Body of pancreas (tissue), 4 donors: ENCODE measurements around the gene AQP12B. TPM values are rescaled to one million over a fixed set of nuclear protein-coding genes. Genes with fewer than 3 reads are reported as not detected.

Experiments
- ATAC-seq: fragments of 150-250 bp; one replicate; pipeline ENCODE4 v1.9.1; 2016
- DNase-seq, 4 donors: peaks; one replicate each; pipeline ENCODE4 v3.0.0-alpha.2; 2019
- H3K27ac ChIP-seq, 4 donors: fragments of 200-600 bp; sonication (generic); 1 replicate in 3 of 4; 2 replicates in 1 of 4; pipeline versions ENCODE4 v1.5.1 to v1.6.1; 2016 to 2019; ENCODE audit warnings: mild to moderate bottlenecking in 1 of 4, mixed read lengths in 1 of 4, moderate library complexity in 1 of 4
- H3K27me3 ChIP-seq, 2 donors: fragments of 200-600 bp; sonication (generic); one replicate each; pipeline ENCODE4 v1.6.0; 2016; ENCODE audit warnings: mild to moderate bottlenecking in 1 of 2
- H3K36me3 ChIP-seq, 2 donors: fragments of 200-600 bp; sonication (generic); replicated peaks in 1 of 2; 2 replicates each; pipeline ENCODE4 v1.5.1; 2016; ENCODE audit warnings: low read depth in 2 of 2; ENCODE audit not compliant: insufficient read depth in 1 of 2
- H3K4me1 ChIP-seq: fragments of 200-600 bp; sonication (generic); one replicate; pipeline ENCODE4 v1.6.0; 2016
- H3K4me3 ChIP-seq, 2 donors: fragments of 200-600 bp; sonication (generic); 1 replicate in 1 of 2; 2 replicates in 1 of 2; pipeline ENCODE4 v1.5.1; 2016 to 2019
- H3K9me3 ChIP-seq, 3 donors: fragments of 200-600 bp; sonication (generic); 1 replicate in 2 of 3; 2 replicates in 1 of 3; pipeline ENCODE4 v1.5.1; 2016
- POLR2A ChIP-seq, 3 donors: fragments of 450-650 bp; IDR thresholded peaks; one replicate each; pipeline ENCODE4 v1.6.1; 2016; ENCODE audit warnings: antibody characterized with exemption in 3 of 3, mild to moderate bottlenecking in 2 of 3
- WGBS, 2 donors: methylation state at CpG; one replicate each; pipeline ENCODE4 v1.1.5; 2017; 5-methylcytosine and 5-hydroxymethylcytosine counted together
- intact Hi-C: fragments of 100-400 bp; cut with DNase I; formaldehyde crosslinking; loops from one replicate; pipeline ENCODE4 v1.15.1; 2023
- small RNA-seq: library from RNA; depleted of rRNA; stranded (forward); fragments of <200 nt; gene quantifications from one replicate; pipeline ENCODE3, GENCODE V24; 2016
- total RNA-seq, 2 donors: library from RNA; depleted of rRNA; stranded (reverse); fragments of >200 nt; gene quantifications; one replicate each; pipeline ENCODE4 v1.1.0, GENCODE V29; 2016
- TF ChIP-seq, protein P1 (sequence below), 7 experiments: fragments of 450-650 bp in 4 of 7; fragments of 200-600 bp in 3 of 7; sonication (generic) in 3 of 7; IDR thresholded peaks; one replicate each; pipeline ENCODE4 v1.5.1; 2016 to 2019; ENCODE audit warnings: antibody characterized with exemption in 7 of 7

AQP12B gene
- total RNA-seq, 2 donors from 2014 or later: 328 to 392 TPM

DNA sequence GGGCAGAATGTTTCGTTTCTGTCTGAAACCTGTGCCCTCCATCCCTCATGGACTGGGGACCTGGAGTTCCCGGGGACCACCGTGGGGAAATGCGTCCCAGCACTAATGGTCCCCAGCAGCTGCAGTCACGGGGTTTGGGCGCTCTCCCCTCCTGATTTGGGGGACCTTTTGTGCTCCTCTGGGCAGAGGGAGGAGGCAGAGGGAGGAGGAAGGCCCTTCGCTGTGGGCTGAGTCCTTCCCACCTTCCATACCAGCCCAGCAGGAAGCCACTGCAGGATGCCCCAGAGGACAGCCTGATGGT lies 54.2 kb downstream of the AQP12B start:
- Histone ChIP-seq H3K36me3 (no peaks in the 10 kb centered on the region), H3K4me1 (no peaks in the 10 kb centered on the region), H3K9me3 (no peaks in the 10 kb centered on the region), H3K27ac (no peak overlapping the region), H3K4me3 (no peak overlapping the region), H3K27me3 (no peaks in the 10 kb centered on the region)
- ATAC-seq (no peak), DNase-seq (peak in 1 of 4 donors; percentile 1)
- TF ChIP-seq, protein P1, sequence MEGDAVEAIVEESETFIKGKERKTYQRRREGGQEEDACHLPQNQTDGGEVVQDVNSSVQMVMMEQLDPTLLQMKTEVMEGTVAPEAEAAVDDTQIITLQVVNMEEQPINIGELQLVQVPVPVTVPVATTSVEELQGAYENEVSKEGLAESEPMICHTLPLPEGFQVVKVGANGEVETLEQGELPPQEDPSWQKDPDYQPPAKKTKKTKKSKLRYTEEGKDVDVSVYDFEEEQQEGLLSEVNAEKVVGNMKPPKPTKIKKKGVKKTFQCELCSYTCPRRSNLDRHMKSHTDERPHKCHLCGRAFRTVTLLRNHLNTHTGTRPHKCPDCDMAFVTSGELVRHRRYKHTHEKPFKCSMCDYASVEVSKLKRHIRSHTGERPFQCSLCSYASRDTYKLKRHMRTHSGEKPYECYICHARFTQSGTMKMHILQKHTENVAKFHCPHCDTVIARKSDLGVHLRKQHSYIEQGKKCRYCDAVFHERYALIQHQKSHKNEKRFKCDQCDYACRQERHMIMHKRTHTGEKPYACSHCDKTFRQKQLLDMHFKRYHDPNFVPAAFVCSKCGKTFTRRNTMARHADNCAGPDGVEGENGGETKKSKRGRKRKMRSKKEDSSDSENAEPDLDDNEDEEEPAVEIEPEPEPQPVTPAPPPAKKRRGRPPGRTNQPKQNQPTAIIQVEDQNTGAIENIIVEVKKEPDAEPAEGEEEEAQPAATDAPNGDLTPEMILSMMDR (IDR thresholded peaks at IDR 0.05): no peak
- no peak for TF ChIP-seq POLR2A (IDR thresholded peaks at IDR 0.05)
- intact Hi-C loops: no loop called here
- WGBS, 2 donors: 71 to 76% methylated on average over 6 to 7 of the region's 7 CpGs

DNA sequence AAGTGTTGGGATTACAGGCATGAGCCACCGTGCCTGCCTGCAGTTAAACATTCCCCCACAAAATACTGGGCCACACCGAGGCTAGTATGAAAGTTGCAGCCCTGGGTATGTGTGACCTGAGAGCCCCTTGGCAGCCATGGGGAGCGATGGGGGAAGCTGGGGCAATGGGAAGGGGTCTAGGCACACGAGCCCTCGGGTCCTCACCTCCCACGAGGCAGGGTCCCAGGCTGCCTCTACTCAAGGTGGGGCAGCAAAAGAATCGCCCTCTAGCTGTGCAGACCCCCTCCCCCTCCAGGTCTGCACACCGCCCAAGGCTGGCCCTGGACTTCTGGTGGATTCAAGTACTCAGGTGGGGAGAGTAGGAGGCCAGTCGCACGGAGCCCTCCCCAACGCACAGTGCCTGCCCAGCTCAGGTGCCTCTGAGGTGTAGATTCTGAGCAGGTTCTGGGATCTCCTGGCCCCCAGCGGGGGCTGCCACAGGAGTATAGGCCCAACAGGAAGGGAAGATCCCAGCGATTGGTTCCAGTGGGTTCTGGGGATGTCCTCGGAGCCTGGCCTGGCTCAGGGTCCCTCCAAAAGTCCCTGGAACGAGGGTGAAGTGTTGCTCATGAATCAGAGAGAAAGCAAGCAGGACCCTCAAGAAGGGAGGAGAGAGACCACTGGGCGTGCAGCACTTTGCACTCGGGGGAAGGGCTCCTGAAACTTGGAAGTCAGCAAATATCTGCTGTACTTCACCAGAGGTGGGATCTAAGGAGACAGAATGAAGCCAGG lies 54.8 kb downstream of the AQP12B start:
- no peaks in the 10 kb centered on the region for H3K27me3 ChIP-seq
- no peaks in the 10 kb centered on the region for H3K36me3 ChIP-seq
- no peak overlapping the region for H3K27ac ChIP-seq
- TF ChIP-seq POLR2A (IDR thresholded peaks at IDR 0.05): no peak
- TF ChIP-seq, protein P1 (IDR thresholded peaks at IDR 0.05): no peak
- intact Hi-C loops: no loop called here
- H3K9me3 ChIP-seq: no peaks in the 10 kb centered on the region
- DNase-seq: peak in 2 of 4 donors; percentile 3 to 8
- no peak overlapping the region for H3K4me3 ChIP-seq
- 69 to 81% methylated on average over 9 to 13 of the region's 17 CpGs for WGBS, 2 donors
- no peaks in the 10 kb centered on the region for H3K4me1 ChIP-seq
- ATAC-seq: no peak

DNA sequence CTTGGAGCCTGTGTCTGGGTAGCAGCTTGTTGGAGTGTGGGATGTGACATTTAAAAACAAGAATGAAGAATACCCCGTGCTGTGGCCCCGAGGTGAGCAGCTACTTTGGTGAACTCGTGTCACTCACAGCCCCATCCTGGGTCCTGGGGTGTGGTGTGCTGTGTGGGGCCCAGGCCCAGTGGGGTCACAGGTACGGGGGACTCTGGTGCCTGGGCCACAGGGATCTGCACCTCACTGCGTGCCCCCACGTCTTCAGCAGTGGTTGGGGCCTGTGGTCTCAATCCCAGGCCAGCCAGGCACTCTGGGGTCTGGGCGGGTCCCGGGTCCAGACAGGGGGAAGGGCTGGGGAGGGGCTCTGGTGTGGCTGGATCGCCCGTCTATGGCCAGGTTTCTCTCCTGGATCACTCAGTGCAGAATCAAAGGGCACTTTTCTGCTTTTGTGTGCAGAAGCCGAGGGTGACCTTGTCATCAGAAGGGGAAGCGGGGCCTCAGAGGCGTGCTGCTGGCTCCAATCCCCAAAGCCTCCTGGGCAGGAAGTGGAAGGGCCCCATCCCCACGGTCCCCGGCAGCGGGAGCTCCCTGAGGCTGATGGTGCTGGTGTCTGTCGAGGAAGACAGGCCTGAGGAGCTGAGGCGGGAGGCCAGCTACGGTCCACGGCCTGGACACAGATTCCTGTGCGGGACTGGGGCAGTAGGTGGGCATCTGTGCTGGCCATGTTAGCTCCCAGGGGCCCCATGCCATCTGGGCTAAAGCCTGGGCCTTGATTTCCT lies 56.0 kb downstream of the AQP12B start:
- Histone ChIP-seq H3K27ac (no peak overlapping the region), H3K27me3 (no peaks in the 10 kb centered on the region), H3K9me3 (no peaks in the 10 kb centered on the region), H3K36me3 (no peaks in the 10 kb centered on the region), H3K4me3 (no peak overlapping the region), H3K4me1 (no peaks in the 10 kb centered on the region)
- DNase-seq (peak in 3 of 4 donors; percentile 10 to 44 (median 19)), ATAC-seq (no peak)
- TF ChIP-seq, protein P1 (IDR thresholded peaks at IDR 0.05): no peak
- no peak for TF ChIP-seq POLR2A (IDR thresholded peaks at IDR 0.05)
- intact Hi-C loops: no loop called here
- 31 to 65% methylated on average over 5 to 21 of the region's 21 CpGs for WGBS, 2 donors

Small RNA genes lying within 50 kb of the gene (small RNA-seq; reads per million reads assigned to genes)
- gene AC011298.3: not detected

Other genes with a start within 250 kb of the AQP12B start
- 10 to 100 TPM; 23.3 to 30.7 TPM for gene GPC1, start 247.2 kb downstream of the AQP12B start, total RNA-seq
- 10 to 100 TPM; 17.9 to 26.0 TPM for gene ANKMY1, start 124.9 kb downstream of the AQP12B start, total RNA-seq
- gene DUSP28, start 122.5 kb downstream of the AQP12B start, total RNA-seq: 1 to 10 TPM; 4.7 to 6.6 TPM
- 100 to 1,000 TPM in 1 of 2 donors, 10 to 100 TPM in 1; 63.3 to 162 TPM for gene RNPEPL1, start 114.4 kb downstream of the AQP12B start, total RNA-seq
- 10 to 100 TPM; 16.3 to 34.3 TPM for gene CAPN10, start 96.2 kb downstream of the AQP12B start, total RNA-seq
- 1 to 10 TPM in 1 of 2 donors, under 1 TPM in 1; 0.33 to 3.4 TPM for gene GPR35, start 57.4 kb downstream of the AQP12B start, total RNA-seq
- 100 to 1,000 TPM in 1 of 2 donors, 10 to 100 TPM in 1; 29.6 to 130 TPM for gene AQP12A, start 9.0 kb upstream of the AQP12B start, total RNA-seq
- gene KIF1A, start 137.3 kb upstream of the AQP12B start, total RNA-seq: 10 to 100 TPM; 51.9 to 79.1 TPM
- gene AGXT, start 185.9 kb upstream of the AQP12B start, total RNA-seq: 1 to 10 TPM in 1 of 2 donors, not detected in 1; 1.6 TPM
- gene MAB21L4, start 213.3 kb upstream of the AQP12B start, total RNA-seq: under 1 TPM in 1 of 2 donors, not detected in 1; 0.26 TPM
- gene CROCC2, start 223.5 kb upstream of the AQP12B start, total RNA-seq: under 1 TPM in 1 of 2 donors, not detected in 1; under 0.01 TPM